GM23338 (cell line): Measurements from ENCODE around the gene TTC28. TPM values are rescaled to one million over a fixed set of nuclear protein-coding genes. Genes with fewer than 3 reads are reported as not detected.

ENCODE experiments used
- ATAC-seq: fragments of 200-7000 bp; cut with Tn5 transposase; 3 replicates; pipeline ENCODE4 v1.9.1; 2020
- DNase-seq: peaks from one replicate; pipeline ENCODE4 v3.0.0-alpha.2; 2015; ENCODE audit warnings: low spot score
- H2AFZ ChIP-seq: fragments of 200-600 bp; sonication (generic); 2 replicates; pipeline ENCODE4 v1.8.0; 2016; ENCODE audit warnings: antibody characterized with exemption, mild to moderate bottlenecking, moderate library complexity
- H3F3A ChIP-seq: fragments of 200-600 bp; sonication (generic); replicated peaks from 2 replicates; pipeline ENCODE4 v1.8.0; 2017; ENCODE audit warnings: antibody characterized with exemption, mixed run types, low read depth
- H3K27ac ChIP-seq: fragments of 200-600 bp; sonication (generic); 2 replicates; pipeline ENCODE4 v1.6.1; 2016; ENCODE audit warnings: low read depth
- H3K27me3 ChIP-seq: fragments of 200-600 bp; sonication (generic); 2 replicates; pipeline ENCODE4 v1.8.0; 2016; ENCODE audit warnings: mild to moderate bottlenecking, mixed run types, moderate library complexity; ENCODE audit not compliant: insufficient read depth
- H3K36me3 ChIP-seq: fragments of 200-600 bp; sonication (generic); 2 replicates; pipeline ENCODE4 v1.8.0; 2016; ENCODE audit warnings: mild to moderate bottlenecking; ENCODE audit not compliant: insufficient read depth
- H3K4me1 ChIP-seq: fragments of 200-600 bp; sonication (generic); 2 replicates; pipeline ENCODE4 v1.8.0; 2016; ENCODE audit warnings: mild to moderate bottlenecking, moderate library complexity; ENCODE audit not compliant: insufficient read depth
- H3K4me2 ChIP-seq: fragments of 200-600 bp; sonication (generic); 2 replicates; pipeline ENCODE4 v1.7.1; 2017; ENCODE audit warnings: mixed run types
- H3K4me3 ChIP-seq: fragments of 200-600 bp; sonication (generic); 2 replicates; pipeline ENCODE4 v1.6.1; 2016; ENCODE audit warnings: mixed run types
- H3K79me2 ChIP-seq: fragments of 200-600 bp; sonication (generic); replicated peaks from 2 replicates; pipeline ENCODE4 v1.8.0; 2017; ENCODE audit warnings: mild to moderate bottlenecking; ENCODE audit not compliant: insufficient read depth
- H3K9me2 ChIP-seq: fragments of 200-600 bp; sonication (generic); 2 replicates; pipeline ENCODE4 v1.8.0; 2017; ENCODE audit not compliant: insufficient read depth
- H4K20me1 ChIP-seq: fragments of 200-600 bp; sonication (generic); replicated peaks from 2 replicates; pipeline ENCODE4 v1.8.0; 2017; ENCODE audit warnings: mild to moderate bottlenecking; ENCODE audit not compliant: insufficient read depth
- H3K27ac Mint-ChIP-seq: 2 replicates; pipeline ENCODE4 v1.8.0; 2020; ENCODE audit warnings: inconsistent platforms, mild to moderate bottlenecking, moderate library complexity, mixed read lengths
- H3K27me3 Mint-ChIP-seq: 3 replicates; pipeline ENCODE4 v1.8.0; 2022; ENCODE audit warnings: low read depth, mild to moderate bottlenecking, moderate library complexity, mixed read lengths, inconsistent platforms; ENCODE audit not compliant: insufficient read depth, poor library complexity
- H3K36me3 Mint-ChIP-seq: 3 replicates; pipeline ENCODE4 v1.8.0; 2021; ENCODE audit warnings: low read depth, mild to moderate bottlenecking, inconsistent platforms, moderate library complexity, mixed read lengths
- H3K4me1 Mint-ChIP-seq: 3 replicates; pipeline ENCODE4 v1.8.0; 2020; ENCODE audit warnings: mild to moderate bottlenecking, inconsistent platforms, mixed read lengths
- H3K4me3 Mint-ChIP-seq: 3 replicates; pipeline ENCODE4 v1.8.0; 2021; ENCODE audit warnings: moderate library complexity, mild to moderate bottlenecking, inconsistent platforms, mixed read lengths
- H3K9me3 Mint-ChIP-seq: 3 replicates; pipeline ENCODE4 v1.8.0; 2020; ENCODE audit warnings: moderate library complexity, mild to moderate bottlenecking, inconsistent platforms, mixed read lengths
- CREB1 ChIP-seq: fragments of 250-450 bp; sonication (Bioruptor Pico); IDR thresholded peaks from 2 replicates; pipeline ENCODE4 v1.5.0; 2020; ENCODE audit warnings: low read depth, mild to moderate bottlenecking, moderate library complexity
- EZH2 ChIP-seq: fragments of 200-600 bp; sonication (generic); IDR thresholded peaks from one replicate; pipeline ENCODE4 v1.8.0; 2017; ENCODE audit warnings: antibody characterized with exemption, mild to moderate bottlenecking, low read depth; ENCODE audit not compliant: unreplicated experiment
- EZH2phosphoT487 ChIP-seq: fragments of 200-600 bp; sonication (generic); IDR thresholded peaks from one replicate; pipeline ENCODE4 v1.8.1; 2018; ENCODE audit warnings: antibody characterized with exemption; ENCODE audit not compliant: unreplicated experiment
- JUNB ChIP-seq: IDR thresholded peaks from one replicate; pipeline ENCODE4 v1.6.1; 2016; ENCODE audit warnings: antibody characterized with exemption; ENCODE audit not compliant: unreplicated experiment
- NANOG ChIP-seq: IDR thresholded peaks from 2 replicates; pipeline ENCODE4 v1.6.1; 2016; ENCODE audit warnings: antibody characterized with exemption, borderline replicate concordance
- POLR2AphosphoS5 ChIP-seq: IDR thresholded peaks from 2 replicates; pipeline ENCODE4 v1.6.1; 2016; ENCODE audit warnings: antibody characterized with exemption, low read depth
- STAT1 ChIP-seq: IDR thresholded peaks from one replicate; pipeline ENCODE4 v1.6.1; 2016; ENCODE audit warnings: antibody characterized with exemption; ENCODE audit not compliant: unreplicated experiment
- ZNF114 ChIP-seq: fragments of 250-450 bp; sonication (Bioruptor Pico); IDR thresholded peaks from 2 replicates; pipeline ENCODE4 v1.5.0; 2020; ENCODE audit warnings: mild to moderate bottlenecking, moderate library complexity
- ZNF331 ChIP-seq: fragments of 250-450 bp; sonication (Bioruptor Pico); IDR thresholded peaks from 2 replicates; pipeline ENCODE4 v1.5.0; 2020; ENCODE audit warnings: low read depth, mild to moderate bottlenecking, moderate library complexity
- polyA plus RNA-seq: library from polyadenylated mRNA; unstranded; fragments of >200 nt; fragmentation: Nextera tagmentation; extraction: Ambion mirVana; gene quantifications from 2 replicates; pipeline ENCODE4 v1.2.1, GENCODE V29; 2016
- total RNA-seq: library from RNA; depleted of rRNA; stranded (reverse); fragments of >200 nt; shearing (Covaris generic); gene quantifications from 2 replicates; pipeline ENCODE4 v1.2.3, GENCODE V29; 2014
- TF ChIP-seq, protein P1 (sequence below): fragments of 250-450 bp; sonication (Bioruptor Pico); IDR thresholded peaks from 2 replicates; pipeline ENCODE4 v1.5.0; 2020; ENCODE audit warnings: mild to moderate bottlenecking, moderate library complexity
- TF ChIP-seq, protein P2 (sequence below), 2 experiments: fragments of 200-600 bp in 1 of 2; sonication (generic) in 1 of 2; conservative IDR thresholded peaks; 2 replicates each; pipeline versions ENCODE4 v1.5.1 to v1.6.1; 2016 to 2017; ENCODE audit warnings: antibody characterized with exemption in 2 of 2, low read depth in 2 of 2, mild to moderate bottlenecking in 2 of 2, moderate library complexity in 1 of 2
- TF ChIP-seq, protein P3 (sequence below): IDR thresholded peaks from one replicate; pipeline ENCODE4 v1.6.1; 2018; ENCODE audit warnings: antibody characterized with exemption; ENCODE audit not compliant: unreplicated experiment
- TF ChIP-seq, protein P4 (sequence below): IDR thresholded peaks from 2 replicates; pipeline ENCODE4 v1.6.1; 2016; ENCODE audit warnings: antibody characterized with exemption

TTC28 gene
- total and polyA plus RNA-seq, 2 experiments from 2014 or later: 4.5 to 16.1 TPM

GRCh38 chr22:28044546-28045173 is 635.0 kb downstream of the TTC28 start:
- H3K9me2 ChIP-seq: no peaks in the 10 kb centered on the region
- no peaks in the 10 kb centered on the region for H3K27me3 ChIP-seq
- H3K4me2 ChIP-seq: no peak overlapping the region
- no peak for DNase-seq
- H3K4me3 ChIP-seq: no peak overlapping the region
- no peaks in the 10 kb centered on the region for H3K79me2 ChIP-seq
- no peak overlapping the region for H3K27ac ChIP-seq
- Mint-ChIP-seq H3K9me3 (peaks cover 3% of the 10 kb centered on the region; the same call in 2 of the 3 replicates), H3K27me3 (no peaks in the 10 kb centered on the region), H3K27ac (no peak overlapping the region), H3K36me3 (no peaks in the 10 kb centered on the region), H3K4me3 (no peak overlapping the region), H3K4me1 (no peaks in the 10 kb centered on the region)
- TF ChIP-seq NANOG (no peak), CREB1 (no peak), STAT1 (no peak), JUNB (no peak), EZH2 (no peak), ZNF114 (CRISPR knock-in tag) (no peak), POLR2AphosphoS5 (no peak), ZNF331 (no peak), EZH2phosphoT487 (no peak)
- TF ChIP-seq, protein P1, sequence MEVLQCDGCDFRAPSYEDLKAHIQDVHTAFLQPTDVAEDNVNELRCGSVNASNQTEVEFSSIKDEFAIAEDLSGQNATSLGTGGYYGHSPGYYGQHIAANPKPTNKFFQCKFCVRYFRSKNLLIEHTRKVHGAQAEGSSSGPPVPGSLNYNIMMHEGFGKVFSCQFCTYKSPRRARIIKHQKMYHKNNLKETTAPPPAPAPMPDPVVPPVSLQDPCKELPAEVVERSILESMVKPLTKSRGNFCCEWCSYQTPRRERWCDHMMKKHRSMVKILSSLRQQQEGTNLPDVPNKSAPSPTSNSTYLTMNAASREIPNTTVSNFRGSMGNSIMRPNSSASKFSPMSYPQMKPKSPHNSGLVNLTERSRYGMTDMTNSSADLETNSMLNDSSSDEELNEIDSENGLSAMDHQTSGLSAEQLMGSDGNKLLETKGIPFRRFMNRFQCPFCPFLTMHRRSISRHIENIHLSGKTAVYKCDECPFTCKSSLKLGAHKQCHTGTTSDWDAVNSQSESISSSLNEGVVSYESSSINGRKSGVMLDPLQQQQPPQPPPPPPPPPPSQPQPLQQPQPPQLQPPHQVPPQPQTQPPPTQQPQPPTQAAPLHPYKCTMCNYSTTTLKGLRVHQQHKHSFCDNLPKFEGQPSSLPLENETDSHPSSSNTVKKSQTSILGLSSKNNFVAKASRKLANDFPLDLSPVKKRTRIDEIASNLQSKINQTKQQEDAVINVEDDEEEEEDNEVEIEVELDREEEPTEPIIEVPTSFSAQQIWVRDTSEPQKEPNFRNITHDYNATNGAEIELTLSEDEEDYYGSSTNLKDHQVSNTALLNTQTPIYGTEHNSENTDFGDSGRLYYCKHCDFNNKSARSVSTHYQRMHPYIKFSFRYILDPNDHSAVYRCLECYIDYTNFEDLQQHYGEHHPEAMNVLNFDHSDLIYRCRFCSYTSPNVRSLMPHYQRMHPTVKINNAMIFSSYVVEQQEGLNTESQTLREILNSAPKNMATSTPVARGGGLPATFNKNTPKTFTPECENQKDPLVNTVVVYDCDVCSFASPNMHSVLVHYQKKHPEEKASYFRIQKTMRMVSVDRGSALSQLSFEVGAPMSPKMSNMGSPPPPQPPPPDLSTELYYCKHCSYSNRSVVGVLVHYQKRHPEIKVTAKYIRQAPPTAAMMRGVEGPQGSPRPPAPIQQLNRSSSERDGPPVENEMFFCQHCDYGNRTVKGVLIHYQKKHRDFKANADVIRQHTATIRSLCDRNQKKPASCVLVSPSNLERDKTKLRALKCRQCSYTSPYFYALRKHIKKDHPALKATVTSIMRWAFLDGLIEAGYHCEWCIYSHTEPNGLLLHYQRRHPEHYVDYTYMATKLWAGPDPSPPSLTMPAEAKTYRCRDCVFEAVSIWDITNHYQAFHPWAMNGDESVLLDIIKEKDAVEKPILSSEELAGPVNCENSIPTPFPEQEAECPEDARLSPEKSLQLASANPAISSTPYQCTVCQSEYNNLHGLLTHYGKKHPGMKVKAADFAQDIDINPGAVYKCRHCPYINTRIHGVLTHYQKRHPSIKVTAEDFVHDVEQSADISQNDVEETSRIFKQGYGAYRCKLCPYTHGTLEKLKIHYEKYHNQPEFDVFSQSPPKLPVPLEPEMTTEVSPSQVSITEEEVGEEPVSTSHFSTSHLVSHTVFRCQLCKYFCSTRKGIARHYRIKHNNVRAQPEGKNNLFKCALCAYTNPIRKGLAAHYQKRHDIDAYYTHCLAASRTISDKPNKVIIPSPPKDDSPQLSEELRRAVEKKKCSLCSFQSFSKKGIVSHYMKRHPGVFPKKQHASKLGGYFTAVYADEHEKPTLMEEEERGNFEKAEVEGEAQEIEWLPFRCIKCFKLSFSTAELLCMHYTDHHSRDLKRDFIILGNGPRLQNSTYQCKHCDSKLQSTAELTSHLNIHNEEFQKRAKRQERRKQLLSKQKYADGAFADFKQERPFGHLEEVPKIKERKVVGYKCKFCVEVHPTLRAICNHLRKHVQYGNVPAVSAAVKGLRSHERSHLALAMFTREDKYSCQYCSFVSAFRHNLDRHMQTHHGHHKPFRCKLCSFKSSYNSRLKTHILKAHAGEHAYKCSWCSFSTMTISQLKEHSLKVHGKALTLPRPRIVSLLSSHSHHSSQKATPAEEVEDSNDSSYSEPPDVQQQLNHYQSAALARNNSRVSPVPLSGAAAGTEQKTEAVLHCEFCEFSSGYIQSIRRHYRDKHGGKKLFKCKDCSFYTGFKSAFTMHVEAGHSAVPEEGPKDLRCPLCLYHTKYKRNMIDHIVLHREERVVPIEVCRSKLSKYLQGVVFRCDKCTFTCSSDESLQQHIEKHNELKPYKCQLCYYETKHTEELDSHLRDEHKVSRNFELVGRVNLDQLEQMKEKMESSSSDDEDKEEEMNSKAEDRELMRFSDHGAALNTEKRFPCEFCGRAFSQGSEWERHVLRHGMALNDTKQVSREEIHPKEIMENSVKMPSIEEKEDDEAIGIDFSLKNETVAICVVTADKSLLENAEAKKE (CRISPR knock-in tag): no peak
- TF ChIP-seq, protein P2, sequence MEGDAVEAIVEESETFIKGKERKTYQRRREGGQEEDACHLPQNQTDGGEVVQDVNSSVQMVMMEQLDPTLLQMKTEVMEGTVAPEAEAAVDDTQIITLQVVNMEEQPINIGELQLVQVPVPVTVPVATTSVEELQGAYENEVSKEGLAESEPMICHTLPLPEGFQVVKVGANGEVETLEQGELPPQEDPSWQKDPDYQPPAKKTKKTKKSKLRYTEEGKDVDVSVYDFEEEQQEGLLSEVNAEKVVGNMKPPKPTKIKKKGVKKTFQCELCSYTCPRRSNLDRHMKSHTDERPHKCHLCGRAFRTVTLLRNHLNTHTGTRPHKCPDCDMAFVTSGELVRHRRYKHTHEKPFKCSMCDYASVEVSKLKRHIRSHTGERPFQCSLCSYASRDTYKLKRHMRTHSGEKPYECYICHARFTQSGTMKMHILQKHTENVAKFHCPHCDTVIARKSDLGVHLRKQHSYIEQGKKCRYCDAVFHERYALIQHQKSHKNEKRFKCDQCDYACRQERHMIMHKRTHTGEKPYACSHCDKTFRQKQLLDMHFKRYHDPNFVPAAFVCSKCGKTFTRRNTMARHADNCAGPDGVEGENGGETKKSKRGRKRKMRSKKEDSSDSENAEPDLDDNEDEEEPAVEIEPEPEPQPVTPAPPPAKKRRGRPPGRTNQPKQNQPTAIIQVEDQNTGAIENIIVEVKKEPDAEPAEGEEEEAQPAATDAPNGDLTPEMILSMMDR (conservative IDR thresholded peaks at IDR 0.05; ENCODE audit: low read depth in 2 of 2): no peak
- TF ChIP-seq, protein P3, sequence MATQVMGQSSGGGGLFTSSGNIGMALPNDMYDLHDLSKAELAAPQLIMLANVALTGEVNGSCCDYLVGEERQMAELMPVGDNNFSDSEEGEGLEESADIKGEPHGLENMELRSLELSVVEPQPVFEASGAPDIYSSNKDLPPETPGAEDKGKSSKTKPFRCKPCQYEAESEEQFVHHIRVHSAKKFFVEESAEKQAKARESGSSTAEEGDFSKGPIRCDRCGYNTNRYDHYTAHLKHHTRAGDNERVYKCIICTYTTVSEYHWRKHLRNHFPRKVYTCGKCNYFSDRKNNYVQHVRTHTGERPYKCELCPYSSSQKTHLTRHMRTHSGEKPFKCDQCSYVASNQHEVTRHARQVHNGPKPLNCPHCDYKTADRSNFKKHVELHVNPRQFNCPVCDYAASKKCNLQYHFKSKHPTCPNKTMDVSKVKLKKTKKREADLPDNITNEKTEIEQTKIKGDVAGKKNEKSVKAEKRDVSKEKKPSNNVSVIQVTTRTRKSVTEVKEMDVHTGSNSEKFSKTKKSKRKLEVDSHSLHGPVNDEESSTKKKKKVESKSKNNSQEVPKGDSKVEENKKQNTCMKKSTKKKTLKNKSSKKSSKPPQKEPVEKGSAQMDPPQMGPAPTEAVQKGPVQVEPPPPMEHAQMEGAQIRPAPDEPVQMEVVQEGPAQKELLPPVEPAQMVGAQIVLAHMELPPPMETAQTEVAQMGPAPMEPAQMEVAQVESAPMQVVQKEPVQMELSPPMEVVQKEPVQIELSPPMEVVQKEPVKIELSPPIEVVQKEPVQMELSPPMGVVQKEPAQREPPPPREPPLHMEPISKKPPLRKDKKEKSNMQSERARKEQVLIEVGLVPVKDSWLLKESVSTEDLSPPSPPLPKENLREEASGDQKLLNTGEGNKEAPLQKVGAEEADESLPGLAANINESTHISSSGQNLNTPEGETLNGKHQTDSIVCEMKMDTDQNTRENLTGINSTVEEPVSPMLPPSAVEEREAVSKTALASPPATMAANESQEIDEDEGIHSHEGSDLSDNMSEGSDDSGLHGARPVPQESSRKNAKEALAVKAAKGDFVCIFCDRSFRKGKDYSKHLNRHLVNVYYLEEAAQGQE: no peak
- TF ChIP-seq, protein P4, sequence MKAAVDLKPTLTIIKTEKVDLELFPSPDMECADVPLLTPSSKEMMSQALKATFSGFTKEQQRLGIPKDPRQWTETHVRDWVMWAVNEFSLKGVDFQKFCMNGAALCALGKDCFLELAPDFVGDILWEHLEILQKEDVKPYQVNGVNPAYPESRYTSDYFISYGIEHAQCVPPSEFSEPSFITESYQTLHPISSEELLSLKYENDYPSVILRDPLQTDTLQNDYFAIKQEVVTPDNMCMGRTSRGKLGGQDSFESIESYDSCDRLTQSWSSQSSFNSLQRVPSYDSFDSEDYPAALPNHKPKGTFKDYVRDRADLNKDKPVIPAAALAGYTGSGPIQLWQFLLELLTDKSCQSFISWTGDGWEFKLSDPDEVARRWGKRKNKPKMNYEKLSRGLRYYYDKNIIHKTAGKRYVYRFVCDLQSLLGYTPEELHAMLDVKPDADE: no peak
- no peaks in the 10 kb centered on the region for H3K36me3 ChIP-seq
- H3F3A ChIP-seq: no peaks in the 10 kb centered on the region
- ATAC-seq: no peak
- no peaks in the 10 kb centered on the region for H3K4me1 ChIP-seq
- no peak overlapping the region for H2AFZ ChIP-seq
- no peaks in the 10 kb centered on the region for H4K20me1 ChIP-seq
